H1 (cell line): ENCODE data around the gene PRSS50. TPM values are rescaled to one million over a fixed set of nuclear protein-coding genes. Genes with fewer than 3 reads are reported as not detected.

ENCODE experiments used
- CTCF ChIA-PET: fragments of 300-600 bp; sonication (Branson Sonifier 250); formaldehyde crosslinking; loops from one replicate; lab custom pipeline; 2021; ENCODE audit not compliant: partially characterized antibody; lab: Charles Lee
- POLR2A ChIA-PET: fragments of 300-600 bp; sonication (Branson Sonifier 250); formaldehyde crosslinking; loops from one replicate; lab custom pipeline; 2021; ENCODE audit warnings: inconsistent platforms; ENCODE audit not compliant: partially characterized antibody; lab: Charles Lee
- DNase-seq, 2 experiments: peaks; one replicate each; pipeline versions ENCODE4 v3.0.0 to v3.0.0-alpha.2; 2010 to 2022; ENCODE audit warnings: low spot score in 2 of 2, low read depth in 1 of 2, mixed read lengths in 1 of 2
- FAIRE-seq: peaks from 2 replicates; lab custom pipeline; 2011; peaks lifted over from hg19 to GRCh38; lab: Jason Lieb, UNC
- H2AFZ ChIP-seq: 2 replicates; pipeline ENCODE4 v1.8.1; 2012; ENCODE audit warnings: low read length, inconsistent platforms
- H2AK5ac ChIP-seq: 2 replicates; pipeline ENCODE4 v1.6.1; 2013; ENCODE audit warnings: low read depth, low read length
- H2BK120ac ChIP-seq: replicated peaks from 2 replicates; pipeline ENCODE3; 2013; ENCODE audit warnings: low read depth, low read length, inconsistent platforms
- H2BK12ac ChIP-seq: 2 replicates; pipeline ENCODE4 v1.6.1; 2013; ENCODE audit warnings: low read depth, low read length
- H2BK15ac ChIP-seq: 2 replicates; pipeline ENCODE4 v1.6.1; 2013; ENCODE audit warnings: low read length
- H2BK20ac ChIP-seq: 2 replicates; pipeline ENCODE4 v1.6.1; 2013; ENCODE audit warnings: low read length
- H2BK5ac ChIP-seq: 2 replicates; pipeline ENCODE4 v1.6.1; 2013; ENCODE audit warnings: low read depth, low read length
- H3K14ac ChIP-seq: 2 replicates; pipeline ENCODE4 v1.6.1; 2013; ENCODE audit warnings: inconsistent platforms; ENCODE audit not compliant: insufficient read length
- H3K18ac ChIP-seq: 2 replicates; pipeline ENCODE4 v1.6.1; 2013; ENCODE audit warnings: low read length; ENCODE audit errors: extremely low read depth
- H3K23ac ChIP-seq: 2 replicates; pipeline ENCODE4 v1.6.1; 2013; ENCODE audit warnings: inconsistent platforms; ENCODE audit not compliant: insufficient read length
- H3K23me2 ChIP-seq: 2 replicates; pipeline ENCODE4 v1.6.1; 2013; ENCODE audit warnings: low read depth, low read length
- H3K27ac ChIP-seq: 2 replicates; pipeline ENCODE4 v1.6.1; 2011; ENCODE audit warnings: low read depth, low read length, inconsistent platforms
- H3K27me3 ChIP-seq, 4 experiments: replicated peaks in 1 of 4; 1 replicate in 1 of 4; 2 replicates in 3 of 4; pipeline versions ENCODE4 v1.6.1 to v1.8.1; 2011 to 2013; ENCODE audit warnings: low read length in 3 of 4, mild to moderate bottlenecking in 3 of 4, inconsistent platforms in 2 of 4, mixed read lengths in 2 of 4, moderate library complexity in 1 of 4; ENCODE audit not compliant: control insufficient read depth in 3 of 4, insufficient read depth in 3 of 4; ENCODE audit errors: extremely low read depth in 1 of 4
- H3K36me3 ChIP-seq, 4 experiments: 2 replicates each; pipeline versions ENCODE4 v1.6.1 to v1.8.1; 2011 to 2013; ENCODE audit warnings: mild to moderate bottlenecking in 4 of 4, low read length in 3 of 4, moderate library complexity in 2 of 4, control low read depth in 1 of 4, inconsistent platforms in 1 of 4; ENCODE audit not compliant: insufficient read depth in 4 of 4, control insufficient read depth in 2 of 4
- H3K4ac ChIP-seq: replicated peaks from 2 replicates; pipeline ENCODE3; 2013; ENCODE audit warnings: low read length, low read depth, mixed read lengths, inconsistent platforms; ENCODE audit not compliant: insufficient read length
- H3K4me1 ChIP-seq, 4 experiments: replicated peaks in 1 of 4; 1 replicate in 1 of 4; 2 replicates in 3 of 4; pipeline versions ENCODE4 v1.6.1 to v1.8.1; 2011 to 2013; ENCODE audit warnings: low read length in 3 of 4, inconsistent platforms in 2 of 4, mixed read lengths in 1 of 4; ENCODE audit not compliant: insufficient read depth in 4 of 4, control insufficient read depth in 3 of 4
- H3K4me2 ChIP-seq, 2 experiments: 2 replicates each; pipeline versions ENCODE4 v1.6.1 to v1.8.1; 2011 to 2013; ENCODE audit warnings: low read depth in 2 of 2, low read length in 2 of 2, control low read depth in 1 of 2, inconsistent platforms in 1 of 2, mild to moderate bottlenecking in 1 of 2; ENCODE audit not compliant: insufficient read depth in 1 of 2
- H3K4me3 ChIP-seq, 4 experiments: fragments of 200-600, 300-600 bp in 1 of 4; sonication (generic), shearing (Covaris generic), sonication (Bioruptor Twin) in 1 of 4; 2 replicates each; pipeline versions ENCODE4 v1.5.1 to v1.8.1; 2011 to 2016; ENCODE audit warnings: low read length in 4 of 4, low read depth in 3 of 4, control low read depth in 2 of 4, inconsistent platforms in 2 of 4, mild to moderate bottlenecking in 2 of 4, mixed read lengths in 1 of 4, moderate library complexity in 1 of 4; ENCODE audit not compliant: insufficient read depth in 2 of 4; ENCODE audit errors: extremely low read depth in 1 of 4
- H3K56ac ChIP-seq: replicated peaks from 2 replicates; pipeline ENCODE3; 2013; ENCODE audit warnings: low read depth, mild to moderate bottlenecking, mixed read lengths, low read length, inconsistent platforms; ENCODE audit not compliant: insufficient read length
- H3K79me1 ChIP-seq: 2 replicates; pipeline ENCODE4 v1.6.1; 2013; ENCODE audit warnings: low read depth, low read length, control low read depth
- H3K79me2 ChIP-seq, 2 experiments: 2 replicates each; pipeline versions ENCODE4 v1.6.1 to v1.8.1; 2012 to 2013; ENCODE audit warnings: low read length in 2 of 2, mild to moderate bottlenecking in 2 of 2, inconsistent platforms in 1 of 2; ENCODE audit not compliant: insufficient read depth in 2 of 2, control insufficient read depth in 1 of 2
- H3K9ac ChIP-seq, 4 experiments: replicated peaks in 1 of 4; 1 replicate in 1 of 4; 2 replicates in 3 of 4; pipeline versions ENCODE4 v1.6.1 to v1.8.1; 2011 to 2013; ENCODE audit warnings: low read depth in 3 of 4, low read length in 3 of 4, control low read depth in 2 of 4, mild to moderate bottlenecking in 2 of 4, moderate library complexity in 2 of 4, inconsistent platforms in 1 of 4; ENCODE audit errors: extremely low read depth in 1 of 4
- H3K9me3 ChIP-seq, 2 experiments: 2 replicates each; pipeline versions ENCODE4 v1.6.1 to v1.8.1; 2012 to 2013; ENCODE audit warnings: mild to moderate bottlenecking in 2 of 2, moderate library complexity in 2 of 2, control low read depth in 1 of 2, inconsistent platforms in 1 of 2, low read depth in 1 of 2, low read length in 1 of 2, mixed read lengths in 1 of 2; ENCODE audit not compliant: insufficient read depth in 2 of 2
- H4K20me1 ChIP-seq, 2 experiments: replicated peaks in 1 of 2; 2 replicates each; pipeline versions ENCODE3 to v1.8.1; 2011 to 2013; ENCODE audit warnings: inconsistent platforms in 2 of 2, low read length in 2 of 2, mild to moderate bottlenecking in 1 of 2; ENCODE audit not compliant: insufficient read depth in 2 of 2, control insufficient read depth in 1 of 2
- H4K5ac ChIP-seq: 2 replicates; pipeline ENCODE4 v1.6.1; 2013; ENCODE audit warnings: low read length, low read depth, mixed read lengths, inconsistent platforms; ENCODE audit not compliant: insufficient read length
- H4K8ac ChIP-seq: 2 replicates; pipeline ENCODE4 v1.8.0; 2013; ENCODE audit warnings: mild to moderate bottlenecking, moderate library complexity, low read length, inconsistent platforms; ENCODE audit not compliant: insufficient read depth; ENCODE audit errors: extremely low read depth
- H4K91ac ChIP-seq: replicated peaks from 2 replicates; pipeline ENCODE3; 2013; ENCODE audit warnings: low read length, mixed read lengths, inconsistent platforms; ENCODE audit not compliant: insufficient read length
- CREB1 ChIP-seq: IDR thresholded peaks from 2 replicates; pipeline ENCODE4 v1.6.1; 2012; ENCODE audit warnings: inconsistent platforms
- CTBP2 ChIP-seq: IDR thresholded peaks from 2 replicates; pipeline ENCODE4 v1.7.0; 2011; ENCODE audit warnings: borderline replicate concordance, mild to moderate bottlenecking, moderate library complexity, mixed read lengths, low read length; ENCODE audit not compliant: insufficient read depth, insufficient read length
- EGR1 ChIP-seq: IDR thresholded peaks from 2 replicates; pipeline ENCODE4 v1.6.1; 2011; ENCODE audit warnings: low read depth, low read length, borderline replicate concordance
- KDM4A ChIP-seq: IDR thresholded peaks from one replicate; pipeline ENCODE4 v1.7.1; 2012; ENCODE audit warnings: low read depth, mild to moderate bottlenecking, moderate library complexity, low read length, inconsistent platforms; ENCODE audit not compliant: severe bottlenecking
- KDM5A ChIP-seq: fragments of 200-600 bp; IDR thresholded peaks from 2 replicates; pipeline ENCODE4 v1.7.1; 2012; ENCODE audit warnings: mild to moderate bottlenecking, low read length, inconsistent platforms, mixed read lengths
- SRF ChIP-seq: IDR thresholded peaks from 2 replicates; pipeline ENCODE4 v1.6.1; 2011; ENCODE audit warnings: mild to moderate bottlenecking, low read depth, low read length, moderate library complexity
- SUZ12 ChIP-seq: fragments of 200-600 bp; sonication (generic); IDR thresholded peaks from 2 replicates; pipeline ENCODE4 v1.6.1; 2012; ENCODE audit warnings: mild to moderate bottlenecking, inconsistent platforms, low read length, moderate library complexity, mixed read lengths
- WGBS, 2 experiments: shearing (Covaris generic) in 1 of 2; methylation state at CpG; one replicate each; pipeline versions ENCODE4 v1.1.6 to v1.1.7; 2013 to 2015; ENCODE audit warnings: low lambda C conversion rate in 2 of 2, mixed read lengths in 2 of 2, inconsistent platforms in 1 of 2, low coverage in 1 of 2, missing lambda C conversion rate in 1 of 2; ENCODE audit not compliant: insufficient replicate concordance in 2 of 2, insufficient coverage in 1 of 2, insufficient read length in 1 of 2; ENCODE audit errors: extremely low coverage in 1 of 2, missing lambda C conversion rate in 1 of 2; 5-methylcytosine and 5-hydroxymethylcytosine counted together
- polyA plus RNA-seq, 7 experiments: library from polyadenylated mRNA; depleted of rRNA in 3 of 7; stranded (reverse) in 5 of 7; unstranded in 2 of 7; fragments of >200 nt in 5 of 7; fragments of 200-250 nt in 2 of 7; gene quantifications; 1 replicate in 5 of 7; 2 replicates in 1 of 7; 4 replicates in 1 of 7; pipeline versions ENCODE4 v1.2.1 to v1.2.3, GENCODE V29; 2011 to 2013; ENCODE audit warnings: missing spikeins in 2 of 7, mixed read lengths in 2 of 7
- total RNA-seq: library from RNA; stranded (reverse); fragmentation: NEBNext Ultra II Directional; extraction: Animal tissue kit (Norgen Biotek cat#: 25700); gene quantifications from 2 replicates; pipeline ENCODE4 v1.2.1, GENCODE V29; 2021

Gene PRSS50
- total and polyA plus RNA-seq, 2 of the 8 experiments (the other 6 are each of a cell fraction or from before 2014, with no cell fraction given), result 0.47 to 0.71 TPM

GRCh38 chr3:46701181-46701939 lies 16.3 kb downstream of the PRSS50 start, which contains the start of gene TMIE:
Gene TMIE (plus strand): TSS chr3:46701392. CDS start chr3:46701488, 96 bp downstream.
- Histone ChIP-seq H2BK5ac (no peak within 1 kb of the TSS), H3K9me3 (no peaks in the 10 kb centered on the region), H3K14ac (no peak within 1 kb of the TSS), H4K20me1 (peaks cover 2% of the 10 kb centered on the region in 2 experiments), H3K23me2 (no peaks in the 10 kb centered on the region; the same call in 1 of the 2 replicates), H3K79me2 (no peaks in the 10 kb centered on the region), H4K5ac (no peak within 1 kb of the TSS), H2BK12ac (no peak within 1 kb of the TSS), H3K4me1 (peaks cover 0 to 4% (median 1%) of the 10 kb centered on the region in 4 experiments; a peak in 3 of 7 replicates), H3K27ac (no peak within 1 kb of the TSS), H2BK120ac (no peak within 1 kb of the TSS), H4K91ac (no peak within 1 kb of the TSS), H2BK15ac (no peak within 1 kb of the TSS), H3K56ac (no peak within 1 kb of the TSS), H2AK5ac (no peak within 1 kb of the TSS), H4K8ac (peak within 1 kb of the TSS; percentile 30), H2BK20ac (no peak within 1 kb of the TSS), H3K79me1 (no peaks in the 10 kb centered on the region), H3K4me2 (peak within 1 kb of the TSS; percentile 58 to 75), H2AFZ (no peak within 1 kb of the TSS; the same call in 1 of the 2 replicates), H3K9ac (no peak within 1 kb of the TSS), H3K18ac (no peak within 1 kb of the TSS; the same call in 1 of the 2 replicates), H3K27me3 (peaks cover 2 to 24% (median 20%) of the 10 kb centered on the region in 4 experiments; a peak in 6 of 7 replicates), H3K4me3 (peak within 1 kb of the TSS; percentile 20 to 59 (median 28)), H3K36me3 (no peaks in the 10 kb centered on the region), H3K23ac (no peak within 1 kb of the TSS), H3K4ac (no peak within 1 kb of the TSS)
- WGBS, 2 experiments, result 14% methylated on average over 16 of the region's 51 CpGs; no CpG with 5 or more reads in 1 of the 2 experiments
- FAIRE-seq (no peak), DNase-seq (no peak)
- CTCF ChIA-PET, result interaction anchor here (1.6 to 3.0 kb wide), 5 partner anchors 14 to 194 kb away, joined by 5 to 17 read pairs (median 10); no protein-coding TSS in a partner anchor
- POLR2A ChIA-PET, result interaction anchor here (1.0 kb wide), 1 partner anchor 8 kb away, joined by 3 read pairs; the partner anchor contains the start of gene ALS2CL
- no peak for TF ChIP-seq KDM5A
- TF ChIP-seq CTBP2, result no peak
- TF ChIP-seq SRF, result no peak
- TF ChIP-seq EGR1, result 0 out of 2 replicates have a peak, but pooled peaks have one; percentile 14
- peak; percentile 41 for TF ChIP-seq KDM4A
- no peak for TF ChIP-seq CREB1
- peak; percentile 32; the same call in 1 of the 2 replicates for TF ChIP-seq SUZ12
